PFSK-1 (cell line): ENCODE results near the gene WNT2B.

Source experiments
- FOXP2 ChIP-seq: optimal IDR thresholded peaks from 2 replicates; pipeline ENCODE3; 2011; ENCODE audit warnings: borderline replicate concordance, control low read depth, inconsistent platforms; ENCODE audit not compliant: insufficient read depth; ENCODE audit errors: extremely low read length, extremely low read depth
- POLR2AphosphoS5 ChIP-seq: IDR thresholded peaks from 2 replicates; pipeline ENCODE4 v1.6.1; 2012; ENCODE audit warnings: low read depth, mild to moderate bottlenecking, control low read depth, low read length, moderate library complexity
- SIN3A ChIP-seq: IDR thresholded peaks from 2 replicates; pipeline ENCODE4 v1.6.1; 2012; ENCODE audit warnings: mild to moderate bottlenecking, low read length, moderate library complexity, borderline replicate concordance; ENCODE audit not compliant: insufficient read depth
- TAF1 ChIP-seq: IDR thresholded peaks from 2 replicates; pipeline ENCODE4 v1.6.1; 2012; ENCODE audit warnings: low read length, control low read depth, borderline replicate concordance; ENCODE audit not compliant: insufficient read depth
- TF ChIP-seq, protein P1 (sequence below), 2 experiments: IDR thresholded peaks; 2 replicates each; pipeline versions ENCODE4 v1.6.1 to v1.8.0; 2011 to 2012; ENCODE audit warnings: low read depth in 2 of 2, low read length in 2 of 2, control low read depth in 1 of 2, inconsistent platforms in 1 of 2, mild to moderate bottlenecking in 1 of 2, moderate library complexity in 1 of 2; ENCODE audit not compliant: insufficient read depth in 1 of 2

The WNT2B gene

DNA sequence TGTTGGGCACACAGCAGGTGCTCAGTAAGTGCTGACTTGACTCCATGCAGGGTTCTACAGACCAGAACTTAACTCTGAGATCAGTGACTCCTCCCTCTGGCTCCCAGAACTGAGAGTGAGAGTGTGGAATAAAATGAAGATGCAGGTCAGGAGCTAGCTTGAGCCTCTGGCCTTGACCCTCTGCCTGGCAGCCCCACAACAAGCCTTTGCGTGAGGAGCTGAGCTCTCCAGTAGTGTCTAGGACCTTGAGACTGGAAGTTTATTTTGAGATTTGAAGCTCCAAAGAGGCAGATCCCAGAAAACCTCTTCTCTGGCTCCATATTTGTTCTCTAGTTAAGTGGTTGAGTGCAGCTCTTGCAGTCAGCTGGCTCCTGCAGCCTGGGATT lies 3.4 kb upstream of the WNT2B start:
- TF ChIP-seq TAF1, result no peak
- no peak for TF ChIP-seq SIN3A
- TF ChIP-seq, protein P1, sequence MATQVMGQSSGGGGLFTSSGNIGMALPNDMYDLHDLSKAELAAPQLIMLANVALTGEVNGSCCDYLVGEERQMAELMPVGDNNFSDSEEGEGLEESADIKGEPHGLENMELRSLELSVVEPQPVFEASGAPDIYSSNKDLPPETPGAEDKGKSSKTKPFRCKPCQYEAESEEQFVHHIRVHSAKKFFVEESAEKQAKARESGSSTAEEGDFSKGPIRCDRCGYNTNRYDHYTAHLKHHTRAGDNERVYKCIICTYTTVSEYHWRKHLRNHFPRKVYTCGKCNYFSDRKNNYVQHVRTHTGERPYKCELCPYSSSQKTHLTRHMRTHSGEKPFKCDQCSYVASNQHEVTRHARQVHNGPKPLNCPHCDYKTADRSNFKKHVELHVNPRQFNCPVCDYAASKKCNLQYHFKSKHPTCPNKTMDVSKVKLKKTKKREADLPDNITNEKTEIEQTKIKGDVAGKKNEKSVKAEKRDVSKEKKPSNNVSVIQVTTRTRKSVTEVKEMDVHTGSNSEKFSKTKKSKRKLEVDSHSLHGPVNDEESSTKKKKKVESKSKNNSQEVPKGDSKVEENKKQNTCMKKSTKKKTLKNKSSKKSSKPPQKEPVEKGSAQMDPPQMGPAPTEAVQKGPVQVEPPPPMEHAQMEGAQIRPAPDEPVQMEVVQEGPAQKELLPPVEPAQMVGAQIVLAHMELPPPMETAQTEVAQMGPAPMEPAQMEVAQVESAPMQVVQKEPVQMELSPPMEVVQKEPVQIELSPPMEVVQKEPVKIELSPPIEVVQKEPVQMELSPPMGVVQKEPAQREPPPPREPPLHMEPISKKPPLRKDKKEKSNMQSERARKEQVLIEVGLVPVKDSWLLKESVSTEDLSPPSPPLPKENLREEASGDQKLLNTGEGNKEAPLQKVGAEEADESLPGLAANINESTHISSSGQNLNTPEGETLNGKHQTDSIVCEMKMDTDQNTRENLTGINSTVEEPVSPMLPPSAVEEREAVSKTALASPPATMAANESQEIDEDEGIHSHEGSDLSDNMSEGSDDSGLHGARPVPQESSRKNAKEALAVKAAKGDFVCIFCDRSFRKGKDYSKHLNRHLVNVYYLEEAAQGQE (IDR thresholded peaks at IDR 0.05; ENCODE audit: insufficient read depth in 1 of 2, low read depth in 2 of 2, low read length in 2 of 2), result no peak
- TF ChIP-seq FOXP2, result no peak
- TF ChIP-seq POLR2AphosphoS5, result no peak

GRCh38 chr1:112505878-112506277 lies 2.9 kb upstream of the WNT2B start:
- TF ChIP-seq POLR2AphosphoS5 (no peak), SIN3A (no peak), FOXP2 (no peak), TAF1 (no peak)
- TF ChIP-seq, protein P1 (IDR thresholded peaks at IDR 0.05; ENCODE audit: insufficient read depth in 1 of 2, low read depth in 2 of 2, low read length in 2 of 2), result no peak

- TF ChIP-seq POLR2AphosphoS5 (no peak), TAF1 (no peak), FOXP2 (no peak), SIN3A (no peak)
- TF ChIP-seq, protein P1 (IDR thresholded peaks at IDR 0.05; ENCODE audit: insufficient read depth in 1 of 2, low read depth in 2 of 2, low read length in 2 of 2), result no peak
Observed at GRCh38 chr1:112506306-112506705, 2.5 kb upstream of the WNT2B start.

GRCh38 chr1:112506731-112507130 lies 2.0 kb upstream of the WNT2B start:
- TF ChIP-seq FOXP2, result no peak
- TF ChIP-seq TAF1, result no peak
- TF ChIP-seq POLR2AphosphoS5, result no peak
- TF ChIP-seq SIN3A, result no peak
- TF ChIP-seq, protein P1 (IDR thresholded peaks at IDR 0.05; ENCODE audit: insufficient read depth in 1 of 2, low read depth in 2 of 2, low read length in 2 of 2), result no peak

- TF ChIP-seq SIN3A, result no peak
Observed at GRCh38 chr1:112507336-112507735, 1.4 kb upstream of the WNT2B start.
